GM21723 (cell line): ENCODE measurements around the gene ARHGAP6.

ENCODE experiments used
- ATAC-seq: cut with Tn5 transposase; IDR thresholded peaks from one replicate; pipeline ENCODE4 v1.9.1; 2021; ENCODE audit warnings: mild to moderate bottlenecking, moderate library complexity; ENCODE audit not compliant: unreplicated experiment

ARHGAP6 gene

DNA sequence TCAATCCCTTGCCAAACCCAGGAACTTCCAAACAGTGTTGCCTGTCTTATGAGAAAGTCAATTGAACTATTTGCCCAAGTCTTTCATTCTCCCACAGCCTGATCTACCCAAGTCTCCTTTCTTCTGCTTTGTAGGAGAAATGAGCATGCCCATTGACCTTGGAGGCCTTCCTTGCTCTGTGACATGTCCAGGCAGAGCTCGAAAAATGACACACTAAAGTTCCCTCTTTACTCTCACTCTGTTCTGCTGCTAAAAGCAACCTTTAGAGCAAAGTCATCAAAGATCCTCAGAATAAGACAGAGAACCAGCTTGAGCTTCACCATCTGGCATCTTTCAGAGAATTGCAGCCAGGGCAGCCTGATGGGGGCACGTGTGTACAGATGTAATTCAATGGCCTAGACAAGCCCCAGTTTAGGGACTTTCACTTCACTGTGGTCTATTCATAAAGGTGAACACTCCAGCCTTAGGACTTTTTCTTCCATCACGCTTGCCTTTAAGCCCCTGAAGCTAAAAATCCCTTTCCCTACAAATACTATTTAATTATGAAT is 236.1 kb downstream of the ARHGAP6 start:
- ATAC-seq = no peak

DNA sequence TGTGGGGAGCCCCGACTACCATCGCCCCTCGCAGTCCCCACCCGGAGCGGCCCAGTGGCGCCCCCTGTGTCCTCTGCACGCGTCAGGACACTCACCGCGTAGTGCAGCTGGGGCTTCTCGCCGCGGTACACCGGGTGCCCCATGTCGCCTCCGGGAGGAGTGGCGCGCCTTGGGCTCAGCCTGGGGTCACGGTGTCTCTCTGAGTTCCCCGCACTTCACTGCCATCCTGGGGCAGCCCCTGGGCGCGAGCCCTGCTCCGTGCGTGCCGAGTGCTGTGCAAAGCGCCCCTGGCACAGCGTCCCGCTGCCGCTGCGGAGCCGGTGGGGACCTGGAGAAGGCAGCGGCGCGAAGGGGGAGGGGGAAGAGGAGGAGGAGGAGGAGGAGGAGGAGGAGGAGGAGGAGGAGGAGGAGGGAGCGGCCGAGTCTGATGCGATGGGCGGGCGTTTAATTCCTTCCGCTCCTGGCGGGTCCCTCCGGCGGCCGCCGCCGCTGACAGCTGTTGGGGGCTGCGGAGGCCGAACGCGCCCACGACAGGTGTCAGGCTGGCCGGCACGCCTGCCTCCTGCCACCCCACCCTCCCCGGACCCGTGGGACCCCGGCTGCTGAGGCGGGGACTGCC is 238.2 kb downstream of the ARHGAP6 start:
- no peak for ATAC-seq

DNA sequence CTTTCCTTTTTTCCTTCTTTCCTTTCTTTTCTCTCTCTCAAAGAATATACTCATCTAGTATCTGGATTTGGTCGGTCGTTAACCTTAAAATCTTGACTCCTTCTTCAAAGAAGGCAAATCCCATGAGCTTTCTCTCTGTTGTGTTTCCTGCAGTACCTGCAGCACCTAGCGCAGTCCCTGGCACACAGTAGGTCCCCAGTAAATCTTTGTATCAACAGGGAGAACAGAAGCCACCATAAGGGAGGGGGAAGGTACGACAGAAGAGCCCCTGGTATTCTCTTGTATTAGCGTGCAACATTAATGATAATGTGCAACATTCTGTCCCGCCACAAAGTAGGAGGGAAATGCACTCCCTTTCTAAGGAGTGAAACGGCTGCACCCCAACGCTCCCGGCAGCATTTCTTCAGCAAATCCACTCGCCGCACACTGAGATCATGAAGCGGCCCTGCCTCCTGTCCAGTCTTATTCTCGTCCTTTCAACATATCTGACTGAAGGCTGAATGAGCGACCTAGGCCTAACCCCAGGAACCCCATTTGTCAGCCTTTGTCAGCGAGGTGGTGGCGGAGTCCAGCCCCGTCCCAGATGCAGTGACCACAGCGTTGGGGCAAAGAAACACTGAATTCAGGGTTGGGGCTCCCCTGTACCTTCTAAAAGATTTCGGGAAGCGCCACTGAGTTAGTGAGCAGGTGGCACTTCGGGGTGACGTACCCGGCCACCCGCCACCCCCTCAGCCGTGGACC is 238.8 kb downstream of the ARHGAP6 start:
- no peak for ATAC-seq

DNA sequence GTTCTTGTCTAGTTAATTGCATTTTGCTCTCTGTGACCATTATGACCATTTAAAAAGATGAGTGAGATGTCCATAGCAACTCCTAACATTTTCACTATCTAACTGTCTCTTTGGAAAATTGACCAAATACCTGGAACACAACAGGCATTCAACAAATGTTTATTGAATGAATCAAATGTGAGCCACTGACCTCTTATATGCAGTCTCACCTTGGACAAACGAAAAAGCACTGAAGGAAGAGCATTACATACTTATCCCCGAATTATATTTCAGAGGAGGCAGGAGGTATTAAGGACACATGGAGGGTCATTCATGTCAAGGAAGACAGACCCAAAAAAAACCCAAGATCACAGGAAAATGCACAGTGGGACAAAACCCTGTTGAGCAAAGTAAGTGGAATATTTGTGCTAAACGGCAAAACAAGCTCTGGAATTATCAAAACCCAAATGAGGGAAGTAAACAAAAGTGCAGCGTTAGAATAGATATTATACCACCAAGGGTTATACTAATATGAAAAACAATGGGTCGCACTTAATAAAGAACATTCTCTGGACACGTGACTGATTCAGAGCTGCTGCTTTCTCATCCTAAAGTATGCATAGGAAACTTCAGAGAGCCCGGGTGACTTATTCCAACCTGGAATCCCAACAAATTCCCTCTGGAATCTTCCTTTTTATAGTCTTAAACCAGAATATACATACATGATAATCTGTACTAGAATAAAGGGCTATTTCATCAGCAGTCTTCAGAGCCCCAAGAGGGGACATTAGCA is 240.6 kb downstream of the ARHGAP6 start:
- ATAC-seq = no peak

DNA sequence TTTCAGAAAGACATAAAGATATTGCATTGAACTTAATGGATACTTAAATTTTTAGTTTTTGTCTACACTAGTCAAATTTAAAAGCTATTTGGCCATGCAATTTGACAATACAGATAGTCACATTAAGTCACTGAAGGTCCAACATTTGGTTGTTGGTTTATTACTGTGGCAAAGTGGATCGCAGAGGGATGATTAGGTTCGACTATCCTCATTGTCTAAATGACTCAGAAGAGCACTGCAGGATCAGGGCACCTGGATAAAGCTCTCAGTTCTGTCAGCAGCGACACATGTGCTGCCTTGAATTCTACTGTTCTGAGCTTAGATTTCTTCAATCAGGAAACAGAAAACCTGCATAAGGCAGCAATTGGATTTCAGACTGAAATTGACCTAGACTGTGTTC is 241.8 kb downstream of the ARHGAP6 start:
- ATAC-seq = no peak

DNA sequence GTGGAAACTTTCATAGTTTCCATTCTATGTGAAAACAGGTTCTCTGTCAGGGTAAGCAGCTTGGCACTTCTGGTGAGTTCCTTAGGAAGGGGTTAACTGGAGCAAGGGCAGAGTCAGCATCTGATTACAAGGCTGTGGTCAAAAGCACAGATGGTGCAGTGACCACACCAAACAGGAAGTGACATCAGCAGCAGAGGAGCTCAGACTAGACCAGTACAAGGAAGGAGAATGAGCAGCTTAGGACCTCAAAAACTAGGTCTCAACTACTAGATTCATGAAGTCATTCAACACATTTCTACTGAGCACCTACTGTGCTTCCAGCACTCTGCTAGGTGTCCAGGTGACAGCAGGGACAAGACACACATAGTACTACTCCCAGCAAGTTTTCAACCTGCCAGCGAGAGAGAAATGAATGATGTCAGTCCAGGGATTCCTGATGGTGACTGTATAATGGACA is 242.3 kb downstream of the ARHGAP6 start:
- peak; percentile 74 for ATAC-seq

DNA sequence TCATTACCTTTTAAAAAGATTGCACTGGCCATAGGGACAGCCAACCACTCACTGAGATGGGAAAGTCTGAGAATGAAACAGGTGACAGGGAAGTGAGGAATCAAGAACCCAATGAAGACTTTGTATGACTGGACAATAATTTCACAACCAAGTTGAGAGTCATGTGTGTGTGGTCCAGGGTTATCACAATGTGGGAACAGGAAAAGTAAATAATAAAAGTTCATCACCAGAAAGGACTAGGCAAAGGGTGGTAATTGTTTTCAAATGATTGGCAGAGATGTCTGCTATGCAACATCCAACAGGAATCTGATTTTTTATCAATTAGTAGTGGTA is 243.2 kb downstream of the ARHGAP6 start:
- no peak for ATAC-seq

DNA sequence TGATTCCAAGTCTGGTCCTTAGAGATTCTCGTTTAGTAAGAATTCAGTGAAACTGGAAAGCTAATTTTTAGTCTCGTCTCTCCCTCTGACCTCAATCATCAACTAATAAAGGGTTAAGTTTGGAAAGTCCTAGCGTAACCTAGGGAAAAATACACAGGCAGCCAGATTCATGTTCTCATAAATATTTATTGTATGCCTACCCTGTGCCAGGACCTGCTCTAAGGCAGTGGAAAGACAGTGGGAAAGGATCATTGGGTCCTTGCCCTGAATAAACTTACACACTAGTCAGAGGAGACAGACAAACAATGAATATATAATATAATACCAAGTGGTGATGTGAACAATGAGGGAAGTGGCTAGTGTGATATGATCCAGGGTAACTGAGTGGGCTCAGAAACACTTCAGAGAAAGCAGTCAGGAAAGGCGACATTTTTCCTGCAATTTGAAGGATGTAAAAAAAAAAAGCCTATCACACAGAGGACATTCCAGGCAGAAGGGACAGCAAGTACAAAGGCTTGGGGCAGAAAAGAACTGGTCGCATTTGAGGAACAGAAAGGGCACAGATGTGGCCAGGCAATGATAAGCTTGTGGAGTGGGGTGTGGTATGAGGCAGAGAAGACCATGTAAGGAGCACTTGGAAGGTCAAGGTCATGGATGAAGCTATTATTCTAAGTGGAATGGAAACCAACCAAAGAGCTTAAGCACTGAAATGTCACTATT is 243.8 kb downstream of the ARHGAP6 start:
- no peak for ATAC-seq

DNA sequence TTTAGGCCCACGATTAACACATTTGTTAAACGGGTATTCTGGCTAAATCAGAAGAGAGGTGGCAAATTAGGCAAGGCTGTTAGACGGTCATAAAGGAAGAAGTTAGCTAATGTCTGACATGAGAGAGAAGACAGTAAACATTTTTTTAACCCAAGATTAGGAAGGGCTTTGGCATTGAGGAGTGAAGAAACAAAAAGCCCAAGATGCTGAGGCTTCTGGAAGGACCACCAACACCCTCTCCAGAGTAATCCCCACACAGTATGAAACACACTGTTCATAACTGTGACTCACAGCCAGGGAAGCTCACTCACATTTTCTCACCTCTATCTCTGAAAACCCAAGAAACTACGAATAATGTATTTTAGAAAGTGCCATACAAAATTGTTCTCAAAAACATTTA is 244.9 kb downstream of the ARHGAP6 start:
- ATAC-seq = no peak

DNA sequence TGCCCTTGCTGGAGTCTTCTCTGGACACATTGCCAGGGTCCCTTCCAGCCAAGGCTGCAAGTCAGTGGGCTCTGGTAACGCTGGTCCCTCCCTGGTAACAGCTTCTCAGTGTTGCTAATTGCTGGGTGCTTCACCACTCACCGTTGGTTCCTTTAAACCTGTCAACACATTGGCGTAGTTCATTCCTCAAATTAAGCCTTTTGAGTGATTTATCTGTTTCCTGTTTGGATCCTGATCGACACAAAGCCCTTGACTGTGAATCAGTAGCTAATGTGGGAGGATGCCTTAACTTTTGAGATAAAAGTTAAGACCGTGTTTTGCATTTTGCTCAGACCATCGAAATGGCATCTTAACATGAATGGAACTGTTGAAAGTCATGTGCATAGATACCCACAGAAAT is 246.6 kb downstream of the ARHGAP6 start:
- ATAC-seq = no peak

DNA sequence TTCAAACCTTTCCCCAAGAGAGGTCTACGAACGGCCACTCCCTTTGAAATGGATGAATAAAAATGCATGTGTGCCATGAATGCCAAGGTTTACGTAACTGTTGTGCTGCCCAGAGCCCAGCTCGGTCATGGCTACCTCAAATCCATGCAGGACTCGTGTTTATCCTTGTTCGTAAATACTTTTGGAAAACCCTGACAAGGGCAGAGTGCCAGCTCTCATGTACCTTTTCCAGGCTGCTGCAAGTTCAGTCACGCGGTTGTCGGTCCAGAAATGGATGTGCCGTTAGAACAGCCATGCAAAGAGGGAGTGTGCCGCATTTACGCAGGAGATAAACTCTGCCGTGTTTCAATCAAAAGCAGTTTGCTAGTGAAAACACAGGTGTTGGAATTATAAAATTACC is 249.1 kb downstream of the ARHGAP6 start:
- ATAC-seq = no peak

DNA sequence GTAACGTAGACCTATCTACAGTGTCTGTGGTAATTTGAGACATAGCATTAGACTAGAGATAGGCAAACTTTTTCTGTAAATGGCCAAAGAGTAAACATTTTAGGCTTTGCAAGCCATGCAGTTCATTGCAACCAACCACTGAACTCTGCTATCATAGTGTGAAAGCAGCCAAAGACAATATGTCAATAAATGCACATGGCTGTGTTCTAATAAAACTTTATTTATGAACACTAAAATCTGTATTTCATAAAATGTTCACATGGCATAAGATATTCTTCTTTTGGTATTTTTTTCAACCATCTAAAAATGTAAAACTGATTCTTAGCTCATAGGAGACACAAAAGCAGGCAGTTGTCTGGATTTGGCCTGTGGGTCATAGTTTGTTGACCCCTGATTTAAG is 251.6 kb downstream of the ARHGAP6 start:
- no peak for ATAC-seq

DNA sequence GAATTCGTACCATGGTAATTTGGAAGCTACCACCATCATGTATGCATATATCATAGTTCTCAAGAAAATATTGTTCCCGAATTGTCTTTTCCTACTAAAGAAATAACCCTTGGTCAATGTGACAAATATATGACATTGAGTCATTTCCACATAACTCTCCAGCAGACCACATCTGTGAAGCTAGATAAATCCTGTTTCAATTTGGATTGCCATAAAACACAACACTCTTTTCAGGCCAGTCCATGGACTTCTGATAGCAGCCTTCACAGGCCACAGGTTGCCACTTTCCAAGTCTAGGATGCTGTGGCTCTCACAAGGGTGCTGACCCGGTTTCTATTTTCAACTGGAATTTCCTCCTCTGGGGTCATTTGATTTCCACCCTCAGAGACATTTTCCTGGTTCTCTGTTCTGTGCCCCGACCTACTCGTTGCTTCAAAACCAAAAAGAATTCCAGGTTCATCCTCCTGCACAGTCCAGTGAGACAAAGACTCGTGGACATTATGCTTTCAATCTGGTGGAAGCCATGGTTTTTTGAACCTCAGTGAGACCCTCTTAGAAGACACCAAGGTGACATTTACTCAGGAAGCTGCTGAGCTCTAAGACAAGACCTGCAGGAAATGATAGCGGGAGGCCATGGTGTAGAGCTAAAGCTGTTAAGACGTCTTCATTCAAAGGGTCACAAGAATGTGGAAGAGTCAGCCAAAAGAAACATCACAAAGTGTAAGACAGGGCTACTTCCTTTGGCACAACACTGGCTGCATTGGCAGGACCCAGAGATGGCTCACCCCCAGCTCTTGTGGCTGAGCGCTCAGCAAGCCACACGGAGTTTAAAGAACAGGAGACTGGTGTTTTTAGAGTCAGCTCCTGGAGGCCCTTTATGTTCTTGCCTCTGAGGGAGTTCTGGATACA is 252.8 kb downstream of the ARHGAP6 start:
- no peak for ATAC-seq

DNA sequence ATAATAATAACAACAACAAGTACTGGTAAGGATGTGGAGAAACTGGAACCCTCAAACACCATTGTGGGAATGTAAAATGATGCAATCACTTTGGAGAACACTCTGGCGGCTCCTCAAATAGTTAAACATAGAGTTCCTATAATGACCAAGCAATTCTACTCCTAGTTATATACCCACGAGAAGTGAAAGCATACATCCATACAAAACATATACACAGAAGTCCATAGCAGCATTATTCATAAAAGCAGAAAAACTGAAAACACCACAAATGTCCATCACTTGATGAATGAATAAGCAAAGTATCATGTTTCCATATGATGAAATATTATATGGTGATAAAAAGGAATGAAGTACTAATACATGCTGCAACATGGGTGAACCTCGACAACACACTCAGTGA is 255.8 kb downstream of the ARHGAP6 start:
- ATAC-seq = no peak

DNA sequence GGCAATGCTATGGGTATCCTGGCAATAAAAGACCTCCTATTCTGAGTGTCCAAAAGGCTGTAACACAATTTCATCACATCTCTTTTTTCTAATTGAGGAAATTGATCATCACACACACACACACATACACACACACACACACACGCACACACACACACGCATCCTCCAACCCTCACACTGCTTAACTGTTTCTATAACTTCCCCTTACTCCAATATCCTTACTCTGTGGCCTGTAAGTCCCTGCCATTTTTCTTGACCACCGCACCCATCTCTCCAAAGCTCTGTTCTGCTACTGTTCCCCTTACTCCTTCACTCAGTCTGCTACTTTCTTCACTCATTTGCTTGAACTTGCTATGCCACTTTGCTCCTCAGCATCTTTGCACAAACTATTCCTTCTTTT is 256.9 kb downstream of the ARHGAP6 start:
- ATAC-seq = no peak

DNA sequence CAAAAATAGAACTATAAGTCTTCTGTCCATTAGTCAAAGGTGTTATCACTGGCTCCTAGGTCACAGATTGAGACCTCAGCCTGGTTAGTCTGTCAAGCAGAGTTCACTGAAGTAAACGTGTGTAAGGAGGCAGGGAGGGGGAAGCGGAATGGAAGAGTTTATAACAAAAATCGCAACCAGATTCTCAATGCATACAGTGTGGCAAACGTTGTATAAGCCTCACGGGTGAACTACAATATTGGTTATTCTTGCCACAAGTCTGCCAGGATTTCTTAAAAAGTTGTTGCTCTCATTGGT is 257.7 kb downstream of the ARHGAP6 start:
- ATAC-seq = no peak

DNA sequence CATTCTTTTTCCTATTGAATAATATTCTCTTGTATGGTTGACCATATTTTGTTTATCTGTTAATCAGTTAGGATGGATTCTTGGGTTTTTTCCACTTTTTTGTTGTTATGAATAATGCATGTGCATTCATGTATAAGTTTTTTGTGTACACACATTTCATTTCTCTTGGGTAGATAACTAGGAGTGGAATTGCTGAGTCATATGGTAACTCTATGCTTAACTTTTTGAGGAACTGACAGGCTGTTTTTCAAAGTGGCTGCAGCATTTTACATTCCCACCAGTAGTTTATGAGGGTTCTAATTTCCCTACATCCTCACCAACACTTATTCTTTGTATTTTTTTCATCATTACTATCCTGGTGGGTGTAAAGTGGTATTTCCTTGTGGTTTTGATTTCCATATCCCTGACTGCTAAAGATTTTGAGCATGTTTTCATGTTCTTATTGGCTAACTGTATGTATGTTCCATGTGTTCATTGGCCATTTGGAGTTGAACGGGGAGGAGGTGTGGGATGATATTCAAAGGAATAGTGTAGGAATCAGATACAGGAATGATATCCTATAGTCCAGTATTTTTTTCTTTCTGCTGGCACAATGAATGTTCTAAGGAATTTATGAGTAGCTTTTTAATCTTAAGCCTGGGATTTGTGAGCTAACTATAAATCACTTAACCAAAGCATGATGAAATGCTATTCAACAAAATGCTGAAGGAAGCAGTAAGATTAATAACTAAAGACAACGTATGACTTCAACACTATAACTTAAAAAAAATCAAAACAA is 258.2 kb downstream of the ARHGAP6 start:
- ATAC-seq = no peak

DNA sequence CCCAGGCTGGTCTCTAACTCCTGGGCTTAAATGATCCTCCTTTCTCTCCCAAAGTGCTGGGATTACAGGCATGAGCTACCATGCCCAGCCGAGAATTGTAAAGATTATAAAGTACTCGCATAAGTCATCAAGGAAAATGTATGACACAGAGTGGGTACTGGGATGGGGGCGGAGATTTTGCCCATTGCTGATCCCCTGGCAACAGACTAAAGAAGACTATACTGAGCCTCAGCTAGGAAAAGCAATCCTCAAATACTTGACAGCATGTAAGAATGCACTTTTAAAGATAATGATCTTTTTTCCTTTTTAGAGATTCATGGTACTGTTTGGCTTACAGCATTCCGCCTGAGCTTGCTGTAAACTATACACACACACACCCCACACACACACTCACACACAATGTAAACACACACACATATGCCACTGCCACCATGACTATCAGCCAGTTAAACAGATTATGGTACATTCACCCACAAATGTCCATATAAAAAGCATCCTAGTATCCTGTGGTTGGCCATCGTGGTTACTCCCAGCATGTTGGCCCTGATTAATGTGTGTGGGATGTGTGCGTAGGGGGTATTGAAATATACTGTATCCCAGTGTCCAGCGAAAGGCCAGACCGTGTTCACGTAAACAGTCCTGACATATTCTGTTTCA is 259.5 kb downstream of the ARHGAP6 start:
- no peak for ATAC-seq

DNA sequence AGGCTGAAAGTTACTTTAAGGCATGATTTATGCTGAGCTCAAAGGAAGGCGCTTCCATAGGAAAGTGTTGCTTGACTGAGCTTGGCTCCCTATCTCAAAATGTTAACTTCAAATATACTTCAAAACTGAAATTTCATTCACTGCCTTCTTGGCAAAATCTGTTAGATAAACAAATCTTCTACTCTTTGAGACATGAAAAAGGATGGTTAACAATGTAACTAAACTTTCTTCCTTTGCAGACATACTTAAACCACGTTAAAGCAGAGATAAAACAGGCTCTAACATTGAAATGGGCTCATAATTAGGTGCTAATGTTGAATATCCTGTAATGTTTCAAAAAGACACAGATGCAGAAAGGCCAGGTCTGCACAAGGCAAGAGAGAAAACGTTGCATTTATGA is 262.1 kb downstream of the ARHGAP6 start:
- no peak for ATAC-seq
